Natural killer cell treated with Interleukin-12 subunit alpha and Interleukin-12 subunit beta and Interleukin-15 and Interleukin-18, amount 100 ng/mL, for 72 hours (primary cell): ENCODE results near the gene ORAI2. TPM values are rescaled to one million over a fixed set of nuclear protein-coding genes. Genes with fewer than 3 reads are reported as not detected.
"Not testable (repeated sequence)": the region's sequence is repeated elsewhere in the genome, so short reads cannot be mapped to it uniquely, and the experiment has no call there.

Experiments
- ATAC-seq, 2 donors: fragments of 150-1000 bp; cut with Tn5 transposase in 1 of 2; sonication (Bioruptor Pico), chemical (Tn5 transposase) in 1 of 2; 2 replicates each; pipeline ENCODE4 v1.10.0; 2021
- DNase-seq: peaks from one replicate; pipeline ENCODE4 v3.0.0; 2022; ENCODE audit warnings: low spot score
- H3K27ac Mint-ChIP-seq, 2 donors: 1 replicate in 1 of 2; 2 replicates in 1 of 2; pipeline ENCODE4 v1.8.0; 2022; ENCODE audit warnings: mixed read lengths in 2 of 2, mild to moderate bottlenecking in 1 of 2, moderate library complexity in 1 of 2
- H3K27me3 Mint-ChIP-seq, 2 donors: 1 replicate in 1 of 2; 2 replicates in 1 of 2; pipeline ENCODE4 v1.8.0; 2022; ENCODE audit warnings: mixed read lengths in 2 of 2
- H3K36me3 Mint-ChIP-seq: one replicate; pipeline ENCODE4 v1.8.0; 2022; ENCODE audit warnings: mixed read lengths
- H3K4me1 Mint-ChIP-seq, 2 donors: 1 replicate in 1 of 2; 2 replicates in 1 of 2; pipeline ENCODE4 v1.8.0; 2022; ENCODE audit warnings: low read depth in 2 of 2, mixed read lengths in 2 of 2, mild to moderate bottlenecking in 1 of 2
- H3K4me3 Mint-ChIP-seq: one replicate; pipeline ENCODE4 v1.8.0; 2022; ENCODE audit warnings: mixed read lengths
- H3K9me3 Mint-ChIP-seq: 2 replicates; pipeline ENCODE4 v1.8.0; 2022; ENCODE audit warnings: mixed read lengths
- total RNA-seq, 2 donors: library from RNA; stranded (reverse); gene quantifications; one replicate each; pipeline ENCODE4 v1.2.3, GENCODE V29; 2022

ORAI2 gene
- total RNA-seq, 2 donors from 2014 or later: 56.5 to 70.4 TPM

GRCh38 chr7:102472126-102473041 is 39.0 kb downstream of the ORAI2 start:
- Mint-ChIP-seq H3K4me3 (no peak overlapping the region), H3K9me3 (no peaks in the 10 kb centered on the region), H3K27me3 (no peaks in the 10 kb centered on the region), H3K36me3 (no peaks in the 10 kb centered on the region), H3K27ac (no peak overlapping the region), H3K4me1 (no peaks in the 10 kb centered on the region)
- DNase-seq: peak; percentile 41
- no peak for ATAC-seq

GRCh38 chr7:102473271-102473991 is 40.1 kb downstream of the ORAI2 start:
- ATAC-seq (no peak), DNase-seq (peak; percentile 54)
- Mint-ChIP-seq H3K9me3 (no peaks in the 10 kb centered on the region), H3K4me1 (no peaks in the 10 kb centered on the region), H3K27me3 (no peaks in the 10 kb centered on the region), H3K4me3 (no peak overlapping the region), H3K36me3 (no peaks in the 10 kb centered on the region), H3K27ac (no peak overlapping the region)

GRCh38 chr7:102474116-102474515 is 40.7 kb downstream of the ORAI2 start:
- H3K27ac Mint-ChIP-seq, H3K9me3 Mint-ChIP-seq, H3K27me3 Mint-ChIP-seq, ATAC-seq, H3K4me3 Mint-ChIP-seq, H3K36me3 Mint-ChIP-seq, H3K4me1 Mint-ChIP-seq: not testable (repeated sequence)
- peak; percentile 44 for DNase-seq

GRCh38 chr7:102474736-102475435 is 41.5 kb downstream of the ORAI2 start:
- not testable (repeated sequence) for H3K27me3 Mint-ChIP-seq, H3K27ac Mint-ChIP-seq, H3K4me1 Mint-ChIP-seq, ATAC-seq, H3K36me3 Mint-ChIP-seq, H3K4me3 Mint-ChIP-seq, H3K9me3 Mint-ChIP-seq
- peak; percentile 44 for DNase-seq

GRCh38 chr7:102478314-102479208 is 45.2 kb downstream of the ORAI2 start, which contains the start of gene POLR2J:
Gene POLR2J (minus strand): TSS chr7:102478922. CDS start chr7:102478860, 62 bp downstream.
- ATAC-seq (peak; percentile 91 to 93), DNase-seq (peak; percentile 91)
- not testable (repeated sequence) for H3K4me1 Mint-ChIP-seq, H3K27me3 Mint-ChIP-seq, H3K9me3 Mint-ChIP-seq, H3K36me3 Mint-ChIP-seq
- H3K27ac Mint-ChIP-seq: peak within 1 kb of the TSS; percentile 65 to 70
- peak within 1 kb of the TSS; percentile 82 for H3K4me3 Mint-ChIP-seq

GRCh38 chr7:102479209-102479584 is 45.8 kb downstream of the ORAI2 start:
- not testable (repeated sequence) for H3K9me3 Mint-ChIP-seq, H3K27me3 Mint-ChIP-seq, H3K27ac Mint-ChIP-seq, H3K36me3 Mint-ChIP-seq, H3K4me1 Mint-ChIP-seq, DNase-seq, H3K4me3 Mint-ChIP-seq
- ATAC-seq: peak; percentile 4 to 55

GRCh38 chr7:102479982-102480637 is 46.7 kb downstream of the ORAI2 start:
- not testable (repeated sequence) for ATAC-seq, H3K4me1 Mint-ChIP-seq, H3K4me3 Mint-ChIP-seq, H3K27ac Mint-ChIP-seq, H3K9me3 Mint-ChIP-seq, DNase-seq, H3K36me3 Mint-ChIP-seq, H3K27me3 Mint-ChIP-seq

GRCh38 chr7:102481962-102482361 is 48.6 kb downstream of the ORAI2 start:
- not testable (repeated sequence) for H3K4me1 Mint-ChIP-seq, H3K27me3 Mint-ChIP-seq, H3K27ac Mint-ChIP-seq, ATAC-seq, H3K4me3 Mint-ChIP-seq, H3K36me3 Mint-ChIP-seq, DNase-seq, H3K9me3 Mint-ChIP-seq

GRCh38 chr7:102484317-102484716 is 50.9 kb downstream of the ORAI2 start:
- not testable (repeated sequence) for H3K9me3 Mint-ChIP-seq, H3K27ac Mint-ChIP-seq

GRCh38 chr7:102490529-102491075 is 57.2 kb downstream of the ORAI2 start:
- ATAC-seq (peak; percentile 56 to 80), DNase-seq (peak; percentile 60)
- not testable (repeated sequence) for H3K27ac Mint-ChIP-seq, H3K27me3 Mint-ChIP-seq, H3K9me3 Mint-ChIP-seq, H3K4me3 Mint-ChIP-seq, H3K4me1 Mint-ChIP-seq, H3K36me3 Mint-ChIP-seq

More at GRCh38 chr7:102484317-102484716, 50.9 kb downstream of the ORAI2 start:
- H3K27me3 Mint-ChIP-seq, H3K4me3 Mint-ChIP-seq, DNase-seq, ATAC-seq, H3K36me3 Mint-ChIP-seq, H3K4me1 Mint-ChIP-seq: not testable (repeated sequence)

- not testable (repeated sequence) for DNase-seq, H3K4me1 Mint-ChIP-seq, H3K36me3 Mint-ChIP-seq, H3K27me3 Mint-ChIP-seq, H3K9me3 Mint-ChIP-seq, H3K27ac Mint-ChIP-seq
- peak overlapping the region; percentile 44 for H3K4me3 Mint-ChIP-seq
- ATAC-seq: peak; percentile 62 to 70
These were observed 60.0 kb downstream of the ORAI2 start for GRCh38 chr7:102493220-102493935.

- not testable (repeated sequence) for H3K36me3 Mint-ChIP-seq, DNase-seq, H3K4me1 Mint-ChIP-seq, H3K9me3 Mint-ChIP-seq, H3K27ac Mint-ChIP-seq, H3K4me3 Mint-ChIP-seq, H3K27me3 Mint-ChIP-seq
- peak in 1 of 2 donors; percentile 14 for ATAC-seq
These were observed 60.7 kb downstream of the ORAI2 start for GRCh38 chr7:102494026-102494425.
